Activated CD4-positive, alpha-beta T cell treated with anti-CD3 and anti-CD28 coated beads, Interleukin-2, amount 50 U/mL, for 16 hours (primary cell): ENCODE measurements around the gene SLC22A8.
"Not testable (repeated sequence)": the region's sequence is repeated elsewhere in the genome, so short reads cannot be mapped to it uniquely, and the experiment has no call there.

Experiments
- DNase-seq: peaks from one replicate; pipeline ENCODE4 v3.0.0-alpha.2; 2020

SLC22A8 gene

DNA sequence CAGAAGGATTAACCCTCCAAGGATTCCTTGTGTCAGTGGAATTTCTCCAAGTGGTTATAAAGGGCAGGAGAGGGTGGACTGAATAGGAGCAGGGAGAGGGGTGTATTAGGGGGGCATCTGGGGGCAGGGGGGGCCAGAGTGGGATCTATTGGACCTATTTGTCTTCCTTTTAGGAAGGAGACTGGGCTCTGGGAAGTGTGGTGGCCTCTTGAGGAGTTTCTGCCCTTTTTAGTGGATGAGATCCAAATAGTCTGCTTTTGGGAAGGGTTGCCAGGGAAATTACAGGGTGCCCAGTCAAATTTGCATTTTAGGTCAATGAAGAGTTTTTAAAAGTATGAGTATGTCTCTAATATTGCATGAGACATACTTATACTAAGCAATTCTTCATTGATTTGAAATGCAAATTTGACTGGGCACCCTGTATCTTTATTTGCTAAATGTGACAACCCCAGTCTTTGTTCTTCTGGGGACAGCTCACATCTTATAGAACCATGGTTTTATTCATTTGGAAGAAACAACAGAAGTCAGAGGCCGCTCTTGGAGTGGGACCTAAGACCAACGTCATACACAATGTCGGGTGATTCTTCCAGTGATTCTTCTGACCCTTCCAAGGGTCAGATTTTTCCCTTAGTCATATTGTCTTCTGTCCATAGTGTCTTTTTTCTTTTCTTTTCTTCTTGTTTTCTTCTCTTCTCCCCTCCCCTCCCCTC, 30.4 kb downstream of the SLC22A8 start:
- DNase-seq = no peak

DNA sequence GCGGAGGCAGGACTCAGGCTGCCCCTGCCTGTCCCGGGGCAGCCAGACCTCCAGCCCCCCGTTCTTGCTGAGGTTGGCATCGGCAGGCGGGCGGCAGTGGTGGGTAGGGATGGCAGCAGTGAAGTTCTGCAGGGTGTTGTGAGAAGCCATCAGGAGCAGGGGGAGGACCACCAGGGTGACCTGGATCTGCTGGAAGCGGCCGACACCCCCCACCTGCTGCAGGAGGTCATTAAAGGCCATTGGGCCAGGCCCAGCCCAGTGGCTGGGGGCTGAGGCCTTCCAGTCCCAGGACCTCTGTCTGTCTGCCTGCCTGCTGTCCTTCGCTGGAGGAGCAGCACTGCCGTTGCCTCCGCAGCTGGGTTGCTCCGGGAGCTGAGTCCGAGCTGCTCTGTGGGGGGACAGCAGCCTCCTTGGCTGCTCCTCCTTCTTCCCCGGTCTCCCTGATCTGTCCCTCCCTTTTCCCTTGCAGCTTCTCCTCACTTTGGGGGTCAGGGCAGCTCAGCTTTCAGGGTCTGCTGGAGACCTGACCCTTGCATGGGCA, 31.1 kb downstream of the SLC22A8 start, which contains the start of gene SLC22A6:
Gene SLC22A6 (minus strand): TSS at position 517 of the 541 bp plus-strand sequence. CDS start 277 bp downstream, at position 240.
- DNase-seq = no peak

DNA sequence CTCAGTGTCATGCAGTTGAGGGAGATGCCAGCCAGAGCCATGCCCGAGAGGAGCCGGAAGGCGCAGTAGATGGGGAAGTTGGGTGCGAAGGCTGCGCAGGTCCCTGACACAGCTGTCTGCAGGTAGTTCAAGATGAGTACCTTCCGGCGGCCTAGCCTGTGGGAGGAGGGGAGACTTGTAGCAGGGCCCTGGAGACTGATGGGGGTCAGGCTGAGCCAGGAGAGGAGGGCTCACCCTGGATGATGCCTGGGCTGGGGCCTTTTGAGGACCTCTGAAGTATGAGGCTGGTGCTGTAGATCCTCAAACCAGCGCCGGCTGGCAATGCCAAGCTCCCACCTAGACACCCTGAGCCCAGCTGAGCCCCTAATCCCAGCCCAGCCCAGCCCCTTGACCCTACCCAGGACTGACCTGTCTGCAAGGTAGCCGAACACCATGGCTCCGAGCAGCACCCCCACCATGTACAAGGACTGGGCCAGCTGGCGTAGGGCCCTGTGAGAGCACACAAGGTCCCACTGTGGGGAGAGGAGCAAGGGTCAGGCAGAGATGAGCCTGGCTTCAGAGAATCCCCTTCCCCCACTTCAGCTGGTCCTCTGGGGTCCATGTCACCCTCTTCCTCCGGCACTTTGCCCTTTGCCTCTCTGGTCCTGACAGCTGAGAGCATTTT, 32.0 kb downstream of the SLC22A8 start:
- DNase-seq = no peak

DNA sequence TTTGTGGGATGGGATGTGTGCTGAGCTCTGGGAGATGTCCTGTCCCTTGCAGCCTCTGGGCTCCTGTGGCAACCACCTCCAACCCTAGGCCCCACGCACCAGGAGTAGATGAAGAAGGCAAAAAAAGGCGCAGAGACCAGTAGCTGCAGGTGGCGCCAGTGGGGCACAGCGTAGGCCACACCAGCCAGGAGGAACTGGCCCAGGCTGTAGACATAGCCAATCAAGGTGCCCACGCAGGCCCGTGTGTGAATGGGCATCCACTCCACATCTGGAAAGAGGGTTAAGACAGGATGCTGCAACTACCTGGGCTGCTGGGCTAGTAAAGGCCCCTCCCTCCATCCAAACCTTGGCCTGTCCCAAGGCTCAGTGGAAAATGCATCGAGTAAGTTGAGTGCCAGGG, 33.9 kb downstream of the SLC22A8 start:
- no peak for DNase-seq

DNA sequence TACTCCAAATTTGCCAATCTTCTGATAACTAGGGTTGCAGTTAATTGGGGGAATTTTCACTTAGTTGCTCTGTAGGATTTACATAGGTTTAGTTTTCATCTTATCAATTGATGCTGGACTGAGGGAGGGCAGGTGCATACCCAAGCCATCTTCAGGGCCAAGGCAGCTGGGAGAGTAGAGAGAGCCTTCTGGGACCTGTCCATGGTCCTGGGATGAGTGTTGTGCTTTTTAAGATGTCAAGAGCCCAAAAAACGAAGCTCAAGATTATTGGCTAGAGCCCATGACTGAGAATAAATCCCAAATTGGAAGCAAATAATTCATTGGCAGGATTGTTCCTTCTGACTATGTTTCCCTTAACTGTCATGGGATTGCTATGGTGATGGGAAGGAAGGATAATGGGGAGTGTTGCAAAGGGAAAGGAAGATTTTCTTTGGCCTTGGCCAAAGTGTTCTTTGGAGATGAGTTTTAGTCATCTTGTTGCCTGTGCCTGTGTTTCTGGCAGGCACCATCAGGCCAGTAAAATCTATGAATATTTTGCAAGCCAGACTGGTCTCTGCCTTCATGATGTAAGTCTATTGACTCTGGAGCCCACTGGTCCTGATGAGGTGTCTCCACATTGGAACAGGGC, 35.4 kb downstream of the SLC22A8 start:
- DNase-seq = no peak

DNA sequence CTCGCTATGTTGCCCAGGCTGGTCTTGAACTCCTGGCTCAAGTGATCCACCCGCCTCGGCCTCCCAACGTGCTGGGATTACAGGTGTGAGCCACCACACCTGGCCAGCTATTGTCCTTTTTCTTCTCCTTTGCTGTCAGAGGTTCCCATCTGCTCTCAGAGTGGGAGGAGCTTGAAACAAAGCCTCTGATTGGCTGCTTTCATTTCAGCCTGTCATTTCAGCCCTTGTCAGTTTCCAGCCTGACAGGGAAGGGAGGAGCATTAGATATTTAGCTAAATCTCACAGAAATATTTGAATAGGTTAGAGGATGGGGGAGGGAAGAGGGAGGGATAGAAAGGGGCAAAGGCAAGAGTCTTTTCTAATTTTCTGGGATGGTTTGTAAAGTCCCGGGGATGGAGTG, 39.5 kb downstream of the SLC22A8 start:
- peak; percentile 17 for DNase-seq

DNA sequence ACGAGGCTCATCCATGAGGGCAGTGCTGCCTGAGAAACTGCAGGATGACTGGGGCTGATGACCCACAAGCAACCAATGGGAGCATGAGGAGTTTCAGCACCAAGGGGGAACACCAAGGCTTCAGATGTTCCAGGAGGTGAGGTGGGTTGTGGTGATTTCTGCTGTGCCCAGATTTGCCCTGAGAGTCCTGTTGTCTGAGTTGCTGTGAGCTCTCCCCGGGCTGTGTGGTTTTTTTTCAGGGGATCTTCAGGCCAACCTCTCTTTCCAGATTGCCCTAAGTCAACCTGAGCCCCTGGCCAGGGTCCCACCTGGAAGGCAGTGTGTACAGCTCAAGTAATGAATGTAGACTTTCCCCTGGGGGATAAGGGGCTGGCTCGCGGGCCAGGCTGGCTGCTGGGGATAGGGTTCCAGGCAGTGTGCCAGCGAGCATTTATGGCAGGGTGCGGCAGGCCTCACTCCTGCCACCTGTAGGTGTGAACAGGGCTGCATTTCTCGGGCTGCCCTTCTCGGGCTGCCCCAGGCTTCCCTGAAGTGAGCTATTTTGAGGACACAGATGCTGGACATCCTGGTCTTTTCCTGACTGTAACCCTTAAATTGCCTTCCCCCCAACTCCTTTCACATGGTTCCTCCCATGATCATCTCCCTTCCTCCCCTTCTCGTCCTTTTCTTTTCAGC, 40.7 kb downstream of the SLC22A8 start:
- DNase-seq = peak; percentile 13

DNA sequence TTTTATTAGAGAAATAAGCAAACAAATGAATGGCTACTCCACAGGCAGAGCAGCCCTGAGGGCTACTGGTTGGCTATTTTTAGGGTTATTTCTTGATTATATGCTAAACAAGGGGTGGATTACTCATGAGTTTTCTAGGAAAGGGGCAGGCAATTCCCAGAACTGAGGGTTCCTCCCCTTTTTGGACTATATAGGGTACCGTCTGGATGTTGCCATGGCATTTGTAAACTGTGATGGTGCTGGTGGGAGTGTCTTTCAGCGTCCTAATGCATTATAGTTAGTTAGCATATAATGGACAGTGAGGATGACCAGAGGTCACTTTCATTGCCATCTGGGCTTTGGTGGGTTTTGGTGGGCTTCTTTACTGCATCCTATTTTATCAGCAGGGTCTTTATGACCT, 50.1 kb downstream of the SLC22A8 start:
- DNase-seq = no peak

DNA sequence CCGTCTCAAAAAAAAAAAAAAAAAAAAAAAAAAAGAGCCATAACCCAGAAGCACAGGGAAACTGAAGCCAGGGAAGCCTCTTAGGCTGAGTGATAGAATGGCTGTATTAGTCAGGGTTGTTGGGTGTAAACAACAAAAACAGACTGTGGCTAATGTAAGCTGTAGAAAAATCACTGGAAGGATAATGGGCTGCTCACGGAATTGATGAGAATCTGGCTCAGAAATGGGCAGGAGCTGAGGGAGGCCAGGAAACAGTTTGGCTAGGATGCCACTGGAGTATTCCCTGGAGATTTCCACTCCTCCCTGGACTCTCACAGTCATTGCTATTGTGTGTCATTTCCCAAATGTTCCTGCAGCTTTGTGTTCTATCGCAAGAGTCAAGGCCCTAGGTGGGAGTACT, 53.2 kb downstream of the SLC22A8 start:
- DNase-seq = no peak

DNA sequence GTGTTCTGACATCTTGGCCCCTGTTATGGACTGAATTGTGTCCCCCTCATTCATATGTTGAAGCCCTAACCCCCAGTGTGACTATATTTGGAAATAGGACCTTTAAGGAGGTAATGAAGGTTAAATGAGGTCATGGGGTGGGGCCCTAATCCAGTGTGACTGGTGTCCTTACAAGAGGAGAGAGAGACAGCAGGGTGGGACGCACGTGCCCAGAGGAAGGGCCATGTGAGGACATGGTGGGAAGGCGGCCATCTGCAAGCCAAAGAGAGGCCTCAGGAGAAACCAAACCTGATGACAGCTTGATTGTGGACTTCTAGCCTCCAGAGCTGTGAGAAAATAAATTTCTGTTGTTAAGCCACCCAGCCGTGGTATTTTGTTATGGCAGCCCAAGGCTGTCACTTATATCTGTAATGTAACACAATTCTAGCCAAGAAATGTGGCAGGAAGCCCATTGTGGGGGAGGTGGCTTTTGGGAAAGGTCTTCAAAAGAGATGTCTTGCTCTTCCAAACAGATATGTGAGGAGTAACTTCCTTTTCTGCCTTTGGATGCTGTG, 54.5 kb downstream of the SLC22A8 start:
- DNase-seq = no peak

DNA sequence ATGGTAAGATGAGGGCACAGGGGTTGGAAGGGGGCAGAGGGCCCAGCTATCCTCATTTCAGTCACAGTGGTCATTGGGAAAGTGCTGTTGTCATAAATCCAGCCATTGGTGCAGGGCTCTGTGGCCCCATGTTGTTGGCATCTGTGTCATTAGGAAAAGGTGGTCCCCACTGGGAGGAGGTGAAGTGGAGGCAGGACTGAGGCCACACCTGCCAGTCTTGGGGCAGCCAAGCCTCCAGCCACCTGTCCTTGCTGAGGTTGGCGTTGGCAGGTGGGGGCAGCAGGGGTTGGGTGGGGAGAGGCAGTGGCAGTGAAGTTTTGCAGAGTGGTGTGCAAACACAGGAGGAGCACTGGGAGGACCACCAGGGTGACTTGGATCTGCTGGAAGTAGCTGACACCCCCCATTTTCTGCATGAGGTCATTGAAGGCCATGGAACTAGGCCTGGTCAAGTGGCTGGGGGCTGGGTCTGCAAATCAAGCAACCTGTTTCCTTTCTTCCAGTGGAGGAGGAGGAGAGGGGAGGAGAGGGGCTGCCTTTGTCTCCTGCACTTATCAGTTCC, 56.1 kb downstream of the SLC22A8 start:
- DNase-seq = no peak

DNA sequence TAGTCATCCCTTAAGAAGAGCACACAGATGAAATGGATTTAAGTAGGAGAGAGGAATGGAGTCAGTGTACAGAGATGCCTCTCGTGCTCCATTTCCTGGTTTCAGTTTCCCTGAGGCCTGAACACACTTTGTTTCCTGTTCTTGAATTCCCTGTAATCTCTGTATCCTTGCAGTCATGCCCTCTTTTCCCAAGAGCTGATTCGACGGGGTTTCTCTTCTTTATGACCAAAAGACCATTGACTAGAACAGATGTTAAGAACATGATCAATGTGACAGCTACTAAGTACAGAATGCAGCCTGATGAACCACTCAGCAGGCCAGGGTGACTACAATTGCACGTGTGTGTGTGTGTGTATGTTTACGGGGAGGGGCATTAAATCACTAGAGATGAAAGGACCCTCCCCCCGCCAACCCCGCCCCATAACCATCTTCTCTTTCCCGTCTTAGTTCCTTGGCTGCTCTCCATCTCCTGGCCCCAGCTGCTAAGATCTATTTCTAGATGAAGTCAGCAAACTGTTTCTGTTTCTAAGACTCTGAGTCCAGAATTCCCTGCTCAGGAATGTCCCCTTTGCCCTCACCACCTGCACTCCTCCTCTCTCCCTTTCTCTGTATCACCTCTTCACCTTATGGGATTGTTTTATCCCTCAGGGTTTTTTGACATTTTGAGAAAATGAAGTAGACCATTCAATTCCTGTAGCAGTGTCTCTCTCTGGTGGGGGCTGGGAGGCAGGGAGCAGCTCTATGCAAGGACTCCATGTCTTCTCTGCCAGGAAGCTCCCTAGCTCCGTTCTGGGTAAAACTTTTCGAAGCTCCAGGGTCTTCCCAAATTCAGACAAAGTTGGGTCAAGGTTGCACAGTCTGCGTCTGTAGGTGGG, 56.9 kb downstream of the SLC22A8 start:
- no peak for DNase-seq

DNA sequence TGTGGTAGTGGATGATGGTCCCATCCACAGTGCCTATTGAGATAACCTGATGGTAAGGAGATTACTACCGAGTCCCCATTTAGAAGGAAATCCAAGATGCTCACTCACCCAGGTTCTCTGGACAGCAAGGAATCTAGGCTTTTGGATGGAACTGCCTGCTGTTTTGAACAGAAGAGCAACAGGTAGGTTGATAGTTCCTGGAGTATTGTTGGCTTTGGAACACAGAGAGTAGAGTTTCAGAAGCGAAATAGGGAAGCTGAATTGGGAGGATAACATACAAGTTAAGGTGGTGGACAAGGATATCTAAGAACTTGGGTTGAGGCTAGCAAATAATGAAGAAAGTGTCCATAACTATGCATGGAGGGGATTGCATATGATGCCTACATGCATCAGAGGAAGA, 58.5 kb downstream of the SLC22A8 start:
- no peak for DNase-seq

DNA sequence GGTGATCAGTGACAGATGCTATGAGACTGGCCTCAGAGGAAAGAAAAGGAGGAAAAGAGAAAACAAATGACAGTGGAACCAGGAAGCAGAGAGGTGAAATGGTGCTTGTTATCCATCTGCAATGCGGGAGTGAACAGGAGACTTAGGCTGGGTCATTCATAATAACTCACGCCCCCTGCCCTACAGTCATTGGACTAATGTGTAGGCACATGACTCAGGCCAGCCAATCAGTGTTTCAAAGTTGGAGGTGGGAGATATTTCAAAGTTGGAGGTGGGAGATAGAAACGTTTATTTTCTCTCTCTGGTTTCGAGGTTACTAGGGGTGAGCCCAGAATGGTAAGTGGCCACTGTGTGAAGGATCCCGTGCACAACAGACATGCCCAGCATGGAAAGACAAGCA, 61.2 kb downstream of the SLC22A8 start:
- no peak for DNase-seq

DNA sequence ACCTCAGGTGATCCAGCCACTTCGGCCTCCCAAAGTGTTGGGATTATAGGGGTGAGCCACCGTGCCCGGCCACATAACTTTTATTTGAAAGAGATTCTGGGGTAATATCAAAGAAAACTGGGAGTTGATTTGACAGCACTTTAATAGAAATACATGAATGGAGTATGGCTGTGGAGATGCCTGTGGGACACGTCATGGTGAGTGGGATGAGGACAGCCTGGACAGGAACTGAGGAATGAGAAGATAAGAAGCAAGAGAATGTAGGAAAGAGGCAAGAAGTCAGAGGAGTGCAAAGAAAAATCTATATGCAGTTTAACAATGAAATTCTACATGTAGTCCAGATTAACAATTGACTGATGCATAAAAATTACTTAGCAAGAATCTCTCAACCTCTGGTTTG, 61.8 kb downstream of the SLC22A8 start:
- no peak for DNase-seq

DNA sequence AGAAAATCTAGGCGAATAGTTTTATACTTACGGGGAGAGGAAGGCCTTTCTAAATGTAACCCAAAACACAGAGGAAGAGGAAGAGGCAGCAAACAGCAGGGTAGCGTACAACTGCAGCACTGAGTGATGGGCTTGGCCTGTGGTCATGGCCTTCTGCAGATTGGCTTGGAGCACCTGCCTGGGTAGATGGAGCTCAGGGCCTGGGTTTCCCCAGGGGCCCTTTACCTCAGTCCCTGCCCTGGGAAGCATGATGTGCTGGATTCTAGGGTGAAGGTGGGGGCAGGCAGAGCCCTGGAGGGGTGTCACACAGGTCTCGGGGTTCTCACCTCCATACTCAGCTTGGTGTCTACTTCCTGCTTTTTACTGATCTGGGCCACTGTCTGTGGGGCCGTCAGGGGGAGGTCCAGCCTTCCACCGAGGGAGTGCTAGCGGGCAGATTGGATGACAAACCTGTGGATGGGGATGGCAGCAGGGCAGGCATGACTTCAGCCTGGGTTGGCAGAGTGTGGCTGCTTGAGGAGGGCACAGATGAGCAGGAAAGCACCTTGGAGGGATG, 66.8 kb downstream of the SLC22A8 start:
- no peak for DNase-seq

DNA sequence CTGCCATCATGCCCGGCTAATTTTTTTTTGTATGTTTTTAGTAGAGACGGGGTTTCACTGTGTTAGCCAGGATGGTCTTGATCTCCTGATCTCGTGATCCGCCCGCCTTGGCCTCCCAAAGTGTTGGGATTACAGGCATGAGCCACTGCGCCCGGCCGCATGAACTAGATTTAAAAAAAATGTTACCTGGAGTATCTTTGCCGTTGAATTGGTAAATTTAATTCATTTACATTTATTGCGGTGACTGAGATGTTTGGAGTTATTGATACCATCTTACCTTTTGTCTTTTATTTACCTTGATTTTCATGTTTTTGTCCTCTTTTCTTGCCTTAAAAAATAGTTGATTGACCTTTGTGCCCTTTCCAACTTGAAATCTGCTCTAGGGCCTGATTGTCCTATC, 70.1 kb downstream of the SLC22A8 start:
- DNase-seq = not testable (repeated sequence)
